Measurements from ENCODE around the gene SLC25A34. TPM values are rescaled to one million over a fixed set of nuclear protein-coding genes. Genes with fewer than 3 reads are reported as not detected.
A peak's percentile ranks its signal among the peaks of the same experiment; 100 is the strongest.

The SLC25A34 gene
- total and polyA plus RNA-seq, 5 donors: 3.0 to 8.1 (median 3.3) TPM

- Histone ChIP-seq H3K27ac (ENCODE audit: low read length) (no peak overlapping the region), H3K27me3 (ENCODE audit: control insufficient read depth, insufficient read depth) (no peaks in the 10 kb centered on the region), H3K9me3 (ENCODE audit: control insufficient read depth, low read length) (no peaks in the 10 kb centered on the region), H3K4me3 (ENCODE audit: low read length) (no peak overlapping the region), H3K4me1 (ENCODE audit: control insufficient read depth, insufficient read depth, low read length) (no peaks in the 10 kb centered on the region)
- DNase-seq (no peak), ATAC-seq (no peak)
- intact Hi-C loops (cut with DNase I): no loop called here
- WGBS: 82% methylated on average over 7 of the region's 7 CpGs
Measured at GRCh38 chr1:15777909-15778707, 42.0 kb downstream of the SLC25A34 start.

- Histone ChIP-seq H3K4me1 (ENCODE audit: control insufficient read depth, insufficient read depth, low read length) (peaks cover 7% of the 10 kb centered on the region), H3K9me3 (ENCODE audit: control insufficient read depth, low read length) (no peaks in the 10 kb centered on the region), H3K27ac (ENCODE audit: low read length) (no peak overlapping the region), H3K27me3 (ENCODE audit: control insufficient read depth, insufficient read depth) (no peaks in the 10 kb centered on the region), H3K4me3 (ENCODE audit: low read length) (no peak overlapping the region)
- intact Hi-C loops (cut with DNase I): no loop called here
- DNase-seq: no peak
- 93% methylated on average over 8 of the region's 8 CpGs for WGBS
- peak; percentile 15 to 21 for ATAC-seq
Measured at GRCh38 chr1:15785683-15786082, 49.6 kb downstream of the SLC25A34 start.

GRCh38 chr1:15786581-15786980 is 50.5 kb downstream of the SLC25A34 start:
- DNase-seq (peak; percentile 64 to 76 (median 75)), ATAC-seq (peak; percentile 58 to 66)
- Histone ChIP-seq H3K27ac (ENCODE audit: low read length) (no peak overlapping the region), H3K27me3 (ENCODE audit: control insufficient read depth, insufficient read depth) (no peaks in the 10 kb centered on the region), H3K4me1 (ENCODE audit: control insufficient read depth, insufficient read depth, low read length) (peaks cover 7% of the 10 kb centered on the region), H3K9me3 (ENCODE audit: control insufficient read depth, low read length) (no peaks in the 10 kb centered on the region), H3K4me3 (ENCODE audit: low read length) (no peak overlapping the region)
- 66% methylated on average over 10 of the region's 10 CpGs for WGBS
- intact Hi-C loops (cut with DNase I): no loop called here

- H3K27me3 ChIP-seq (ENCODE audit: control insufficient read depth, insufficient read depth): no peaks in the 10 kb centered on the region
- no peak overlapping the region for H3K27ac ChIP-seq (ENCODE audit: low read length)
- 72% methylated on average over 13 of the region's 13 CpGs for WGBS
- DNase-seq: no peak
- intact Hi-C loops (cut with DNase I): no loop called here
- H3K9me3 ChIP-seq (ENCODE audit: control insufficient read depth, low read length): no peaks in the 10 kb centered on the region
- H3K4me1 ChIP-seq (ENCODE audit: control insufficient read depth, insufficient read depth, low read length): peaks cover 7% of the 10 kb centered on the region
- no peak for ATAC-seq
- no peak overlapping the region for H3K4me3 ChIP-seq (ENCODE audit: low read length)
Measured at GRCh38 chr1:15788624-15789301, 52.7 kb downstream of the SLC25A34 start.

Other genes with a start within 250 kb of the SLC25A34 start
- 10 to 100 TPM in 3 of 4 donors, 1 to 10 TPM in 1; 8.1 to 14.2 (median 13.1) TPM for gene CASP9, start 212.0 kb upstream of the SLC25A34 start, total RNA-seq
- gene CASP9, start 212.0 kb upstream of the SLC25A34 start, polyA plus RNA-seq: 12.8 TPM
- gene DNAJC16, start 209.4 kb upstream of the SLC25A34 start, total RNA-seq: 10 to 100 TPM; 16.2 to 22.6 (median 18.7) TPM
- 5.4 TPM for gene DNAJC16, start 209.4 kb upstream of the SLC25A34 start, polyA plus RNA-seq
- gene AGMAT, start 151.2 kb upstream of the SLC25A34 start, total RNA-seq: under 1 TPM in 2 of 4 donors, not detected in 2; 0.12 to 0.40 TPM
- 0.07 TPM for gene AGMAT, start 151.2 kb upstream of the SLC25A34 start, polyA plus RNA-seq
- 10 to 100 TPM; 23.1 to 27.0 (median 25.4) TPM for gene DDI2, start 118.8 kb upstream of the SLC25A34 start, total RNA-seq
- 9.8 TPM for gene DDI2, start 118.8 kb upstream of the SLC25A34 start, polyA plus RNA-seq
- 10 to 100 TPM; 72.1 to 85.1 (median 76.1) TPM for gene PLEKHM2, start 51.9 kb upstream of the SLC25A34 start, total RNA-seq
- gene PLEKHM2, start 51.9 kb upstream of the SLC25A34 start, polyA plus RNA-seq: 71.8 TPM
- not detected for gene TMEM82, start 6.2 kb downstream of the SLC25A34 start, total RNA-seq
- not detected for gene TMEM82, start 6.2 kb downstream of the SLC25A34 start, polyA plus RNA-seq
- gene FBLIM1, start 22.5 kb downstream of the SLC25A34 start, total RNA-seq: 100 to 1,000 TPM in 1 of 4 donors, 10 to 100 TPM in 3; 83.6 to 112 (median 94.6) TPM
- 95.0 TPM for gene FBLIM1, start 22.5 kb downstream of the SLC25A34 start, polyA plus RNA-seq
- gene UQCRHL, start 71.4 kb downstream of the SLC25A34 start, total RNA-seq: 1 to 10 TPM; 3.3 to 4.0 (median 3.5) TPM
- gene UQCRHL, start 71.4 kb downstream of the SLC25A34 start, polyA plus RNA-seq: 11.7 TPM
- 10 to 100 TPM; 25.9 to 34.2 (median 31.9) TPM for gene SPEN, start 111.4 kb downstream of the SLC25A34 start, total RNA-seq
- 15.2 TPM for gene SPEN, start 111.4 kb downstream of the SLC25A34 start, polyA plus RNA-seq
- gene ZBTB17, start 239.8 kb downstream of the SLC25A34 start, total RNA-seq: 10 to 100 TPM; 22.8 to 27.0 (median 24.0) TPM
- gene ZBTB17, start 239.8 kb downstream of the SLC25A34 start, polyA plus RNA-seq: 22.1 TPM